GM04504 (cell line): ENCODE results near the gene CRYAA.
A peak's percentile ranks its signal among the peaks of the same experiment; 100 is the strongest.
"Not testable (repeated sequence)": the region's sequence is repeated elsewhere in the genome, so short reads cannot be mapped to it uniquely, and the experiment has no call there.

Source experiments
- DNase-seq: peaks from one replicate; pipeline ENCODE4 v3.0.0-alpha.2; 2012; ENCODE audit warnings: low read depth

CRYAA gene

DNA sequence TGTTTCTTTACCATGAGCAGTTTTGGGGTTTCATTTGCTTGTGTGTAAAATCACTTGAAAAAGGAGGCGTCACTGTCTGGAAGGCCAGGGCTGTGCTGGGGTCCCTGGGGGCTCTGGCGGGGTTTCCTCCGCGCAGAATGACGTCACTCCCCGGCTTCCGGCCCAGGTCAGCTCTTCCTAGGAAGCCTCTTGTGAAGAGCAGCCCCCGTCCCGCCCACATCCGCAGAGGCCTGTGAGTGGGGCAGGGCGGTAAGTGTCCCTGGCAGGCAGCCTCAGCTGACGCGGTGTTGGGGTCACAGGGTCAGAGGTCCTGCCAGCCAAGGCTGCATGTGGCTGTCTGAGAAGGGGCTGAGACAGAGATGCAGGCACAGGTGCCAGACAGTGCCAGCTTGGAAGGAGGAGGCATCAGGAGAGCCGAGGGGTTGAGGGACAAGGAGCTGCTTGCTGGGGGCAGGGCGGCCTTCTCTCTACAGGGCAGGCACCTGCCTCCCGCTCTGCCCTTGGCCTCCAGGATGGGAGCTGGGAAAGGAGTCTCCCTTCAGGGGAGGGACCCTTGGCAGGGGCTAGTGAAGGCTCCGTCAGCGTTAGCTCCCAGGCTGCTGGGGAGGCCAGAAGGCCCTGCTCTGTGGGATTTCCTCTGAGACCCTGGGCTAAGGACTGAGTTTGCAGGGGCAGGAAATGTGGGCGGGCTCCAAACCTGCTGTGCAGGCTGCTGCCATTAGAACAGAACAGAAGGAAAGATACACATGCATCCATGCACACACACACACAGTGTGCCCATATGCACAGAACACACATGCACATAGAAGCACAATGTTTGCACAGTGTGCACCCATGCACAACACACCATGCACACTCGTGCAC lies 8.5 kb downstream of the CRYAA start:
- DNase-seq: not testable (repeated sequence)

- DNase-seq: not testable (repeated sequence)
Observed at GRCh38 chr21:43178175-43178826, 9.5 kb downstream of the CRYAA start.

- DNase-seq: not testable (repeated sequence)
Observed at GRCh38 chr21:43181033-43181432, 12.2 kb downstream of the CRYAA start.

GRCh38 chr21:43187268-43187667 lies 18.5 kb downstream of the CRYAA start:
- DNase-seq: not testable (repeated sequence)

DNA sequence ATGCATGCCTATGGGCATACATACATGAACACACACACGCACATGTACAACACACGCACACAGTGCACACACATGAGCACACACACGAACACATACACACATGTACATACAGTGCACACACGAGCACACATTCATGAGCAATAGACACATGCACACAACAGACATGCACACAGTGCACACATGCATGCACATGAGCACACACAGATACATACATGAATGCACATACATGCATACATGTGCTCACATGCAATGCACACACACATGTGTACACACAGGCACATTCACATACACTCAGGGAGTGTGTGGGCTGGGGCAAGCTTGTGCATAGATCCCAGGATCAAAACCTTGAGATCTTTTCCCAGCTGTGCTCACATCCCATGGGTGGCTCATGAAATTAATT lies 18.9 kb downstream of the CRYAA start:
- DNase-seq: no peak

DNA sequence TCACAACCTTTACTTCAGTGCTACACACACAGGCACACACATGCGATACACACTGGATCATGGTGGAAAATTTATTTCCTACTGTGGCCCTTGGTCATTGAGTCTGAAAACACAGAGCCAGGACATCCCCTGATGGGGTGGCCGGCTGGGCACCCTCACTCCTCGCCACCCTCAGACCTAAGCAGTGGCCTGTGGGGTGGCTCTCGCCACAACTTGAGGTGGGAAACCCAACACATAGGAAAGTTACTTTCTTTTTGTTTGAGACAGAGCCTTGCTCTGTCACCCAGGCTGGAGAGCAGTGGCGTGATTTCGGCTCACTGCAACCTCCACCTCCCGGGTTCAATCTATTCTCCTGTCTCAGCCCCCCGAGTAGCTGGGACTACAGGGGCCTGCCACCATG lies 19.4 kb downstream of the CRYAA start:
- DNase-seq: no peak

- no peak for DNase-seq
Observed at GRCh38 chr21:43188592-43189210, 19.9 kb downstream of the CRYAA start.

GRCh38 chr21:43189936-43190335 lies 21.1 kb downstream of the CRYAA start:
- DNase-seq: no peak

- DNase-seq: no peak
Observed at GRCh38 chr21:43190544-43190943, 21.7 kb downstream of the CRYAA start.

- DNase-seq: no peak
Observed at GRCh38 chr21:43190951-43191350, 22.1 kb downstream of the CRYAA start.

DNA sequence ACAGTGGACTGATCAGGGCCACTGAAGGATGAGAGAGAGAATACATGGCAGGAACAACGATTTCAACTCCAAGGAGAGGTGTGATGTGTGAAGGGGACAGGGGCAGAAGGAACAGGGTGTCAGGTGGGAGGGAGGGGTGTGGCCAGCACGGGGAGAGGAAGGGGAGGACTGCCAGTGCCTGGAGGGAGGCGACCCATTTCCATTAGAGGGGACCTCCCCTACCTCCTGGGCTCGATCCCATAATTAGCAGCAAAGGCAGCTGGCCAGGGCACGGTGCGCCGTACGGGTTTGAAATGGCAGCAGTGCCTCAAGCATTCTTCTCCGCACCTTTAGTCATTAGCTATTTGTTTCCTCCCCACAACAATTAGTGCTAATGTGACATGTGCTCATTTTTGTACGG lies 22.7 kb downstream of the CRYAA start:
- DNase-seq: no peak

DNA sequence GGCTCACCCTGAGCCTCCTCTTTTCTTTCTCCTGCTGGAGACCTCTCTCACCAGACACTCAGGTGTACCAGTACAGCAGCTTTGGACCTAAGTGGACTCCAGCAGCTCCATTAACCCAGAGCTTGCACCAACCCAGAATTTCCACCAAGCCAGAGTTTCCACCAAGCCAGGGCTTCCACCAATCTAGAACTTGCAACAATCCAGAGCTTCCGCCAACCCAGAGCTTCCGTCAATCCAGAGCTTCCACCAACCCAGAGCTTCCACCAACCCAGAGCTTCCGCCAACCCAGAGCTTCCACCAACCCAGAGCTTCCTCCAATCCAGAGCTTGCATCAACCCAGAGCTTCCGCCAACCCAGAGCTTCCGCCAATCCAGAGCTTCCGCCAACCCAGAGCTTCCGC lies 23.2 kb downstream of the CRYAA start:
- DNase-seq: no peak

GRCh38 chr21:43192501-43193081 lies 23.8 kb downstream of the CRYAA start:
- no peak for DNase-seq

- DNase-seq: no peak
Observed at GRCh38 chr21:43193088-43193650, 24.4 kb downstream of the CRYAA start.

- peak; percentile 42 for DNase-seq
Observed at GRCh38 chr21:43193651-43194302, 25.0 kb downstream of the CRYAA start.

DNA sequence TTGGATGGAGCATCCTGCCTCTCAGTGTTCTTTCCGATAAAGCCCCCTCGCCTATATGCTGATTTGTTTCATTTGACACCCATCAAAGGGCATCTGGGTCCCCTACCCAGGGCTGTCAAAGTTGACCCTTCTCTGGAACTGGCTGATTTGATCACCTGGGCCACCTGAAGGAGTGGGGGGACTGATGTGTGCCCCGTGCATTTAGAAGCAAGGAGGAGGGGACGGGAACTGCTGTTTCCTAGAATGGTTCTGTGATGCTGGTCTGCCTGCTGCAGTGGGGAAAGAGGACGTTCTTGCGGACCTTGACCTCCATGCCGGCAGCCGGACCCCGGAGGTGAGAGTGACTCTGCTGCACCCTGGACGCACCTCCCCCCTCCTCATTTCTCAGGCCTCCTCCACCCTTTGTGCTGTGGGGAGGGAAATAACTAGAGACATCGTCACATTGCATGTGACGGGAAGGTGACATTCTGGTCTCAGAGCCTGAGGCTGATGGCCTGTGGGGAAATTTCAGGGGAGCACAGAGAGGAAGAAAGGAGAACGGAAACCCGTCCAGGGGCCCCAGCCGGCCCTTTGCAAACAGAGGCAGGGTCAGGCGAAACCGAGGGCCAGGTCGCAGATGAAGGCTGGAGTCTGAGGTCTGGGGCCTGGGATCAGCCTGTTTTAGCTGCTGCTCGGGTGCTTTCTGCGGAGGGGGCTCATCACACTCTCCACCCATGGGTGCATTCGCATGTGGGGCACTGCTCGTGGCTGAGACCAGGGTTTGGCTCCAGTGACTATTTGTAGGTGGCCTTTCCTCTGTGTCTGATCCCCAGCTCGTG lies 25.7 kb downstream of the CRYAA start:
- no peak for DNase-seq

DNA sequence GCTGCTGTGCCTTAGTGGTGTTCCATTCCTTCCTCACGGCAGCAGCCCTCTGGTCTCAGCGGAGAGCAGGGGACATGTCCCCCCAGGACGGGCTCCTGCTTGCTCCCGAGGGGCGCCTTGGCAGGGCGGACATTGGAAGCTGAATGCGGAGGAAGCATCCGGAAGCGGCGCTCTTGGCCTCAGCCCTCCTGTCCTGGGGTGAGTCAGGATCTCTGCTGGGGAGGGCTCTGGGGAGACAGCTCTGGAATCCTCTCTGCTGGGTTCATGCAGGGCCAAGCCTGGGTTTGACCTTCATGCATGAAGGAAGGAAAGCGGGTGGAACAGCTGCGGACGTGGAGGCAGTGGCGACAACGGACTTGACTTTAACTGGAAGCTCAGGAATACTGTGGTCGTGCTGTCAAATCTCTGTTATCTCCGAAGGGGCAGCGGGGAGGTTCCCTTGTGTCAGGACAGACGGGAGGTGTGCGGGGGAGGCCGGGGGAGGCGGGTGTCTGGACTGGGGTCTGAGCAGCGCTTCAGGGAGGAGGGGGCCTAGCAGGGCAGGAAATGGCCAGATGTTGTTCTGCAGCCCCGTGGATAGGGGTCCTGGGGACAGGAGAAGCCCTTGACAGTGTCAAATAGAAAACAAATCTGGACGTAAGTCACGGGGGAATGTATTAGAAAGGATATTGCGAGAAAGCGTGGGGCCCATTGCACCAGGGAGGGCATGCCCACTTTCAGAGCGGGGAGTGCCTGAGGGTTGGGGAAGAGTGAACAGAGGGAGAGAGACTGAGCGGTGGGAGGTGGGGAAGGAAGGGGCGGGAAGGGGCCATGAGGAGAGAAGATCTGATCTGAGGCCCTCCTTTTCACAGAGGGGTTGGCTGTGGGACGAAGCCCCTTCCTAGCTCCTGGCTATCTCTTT lies 26.6 kb downstream of the CRYAA start:
- DNase-seq: no peak

DNA sequence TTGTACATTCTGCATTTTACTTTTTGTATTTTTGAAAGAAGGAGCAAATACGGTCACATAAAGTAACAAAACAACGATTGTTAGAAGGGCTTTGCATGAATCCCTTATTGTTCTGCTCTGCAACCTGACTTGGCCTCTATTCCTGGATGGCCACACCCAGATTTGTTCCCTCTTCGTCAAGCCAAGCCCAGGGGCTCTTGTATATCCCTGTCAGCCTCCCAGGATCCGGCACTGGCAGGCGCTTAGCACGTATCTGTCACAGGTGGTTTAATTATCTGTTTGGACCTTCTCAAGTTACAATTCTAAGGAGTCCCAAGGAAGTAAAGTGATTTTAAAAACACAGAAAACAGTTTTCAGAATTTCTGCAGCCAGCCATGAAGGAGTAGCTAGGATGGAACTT lies 28.0 kb downstream of the CRYAA start:
- DNase-seq: no peak

DNA sequence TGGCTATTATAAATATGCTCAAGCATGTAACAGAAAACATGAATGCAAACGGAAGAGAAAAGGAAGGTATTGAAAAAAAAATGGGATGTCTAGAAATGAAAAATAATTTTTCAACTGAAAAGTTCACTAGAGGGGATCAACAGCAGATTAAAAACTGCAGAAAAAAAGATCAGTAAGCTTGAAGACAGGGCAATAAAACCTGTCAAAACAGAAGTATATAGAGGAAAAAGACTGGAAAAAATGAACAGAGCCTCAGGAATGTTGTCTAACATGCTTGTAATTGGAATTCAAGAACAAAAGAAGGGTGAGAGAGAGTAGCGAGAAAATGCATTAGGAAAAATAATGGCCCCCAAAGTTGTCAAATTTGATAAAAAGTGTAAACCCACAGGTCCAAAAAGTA lies 29.6 kb downstream of the CRYAA start:
- DNase-seq: no peak

- DNase-seq: no peak
Observed at GRCh38 chr21:43201491-43201890, 32.7 kb downstream of the CRYAA start.
